ENCODE data around the gene VPS33A. TPM values are rescaled to one million over a fixed set of nuclear protein-coding genes. Genes with fewer than 3 reads are reported as not detected.

The VPS33A gene
- total RNA-seq, 1 donor from 2014 or later = 34.3 TPM

DNA sequence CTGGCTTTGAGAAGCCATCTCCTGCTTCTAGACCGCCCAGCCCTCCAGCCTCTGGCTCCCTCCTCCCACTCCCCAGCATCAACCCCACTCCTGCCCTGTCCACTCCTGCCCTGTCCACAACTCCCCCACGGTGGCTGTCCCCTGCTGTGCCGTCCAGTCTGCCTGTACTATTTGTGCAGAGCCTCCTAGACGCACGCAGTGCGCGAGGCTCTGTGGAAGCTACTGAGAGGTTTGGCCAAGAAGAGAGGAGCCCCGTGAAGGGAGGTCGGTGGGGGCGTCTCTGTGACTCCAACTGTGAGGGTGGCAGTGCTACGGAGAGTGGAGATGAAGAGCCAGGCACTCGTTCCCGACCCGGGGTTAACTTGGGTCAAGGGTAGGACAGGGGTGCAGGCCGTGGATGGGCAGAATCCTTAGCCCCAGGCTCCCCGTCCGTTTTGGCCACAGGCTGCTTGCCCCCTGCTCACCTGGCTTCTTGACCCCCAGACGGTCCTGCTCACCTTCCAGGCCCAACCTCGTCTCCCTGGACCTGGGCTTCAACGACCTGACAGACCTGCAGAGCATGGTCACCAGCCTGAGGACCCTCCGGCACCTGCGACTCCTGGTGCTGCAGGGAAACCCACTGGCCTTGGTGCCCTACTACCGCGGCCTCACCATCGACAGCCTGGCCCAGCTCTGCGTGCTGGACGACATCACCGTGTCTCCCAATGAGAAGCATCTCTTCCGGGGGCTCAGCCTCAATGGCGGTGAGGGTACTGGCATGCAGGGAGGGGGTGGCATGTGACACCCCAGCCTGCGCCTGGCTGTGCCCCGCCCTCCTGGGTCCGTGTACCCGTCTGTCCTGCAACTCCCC is 76.4 kb downstream of the VPS33A start:
- no peak overlapping the region for H2AFZ ChIP-seq (ENCODE audit: low read depth, low read length)
- no peak for DNase-seq (ENCODE audit: low read depth)
- H3K9me3 ChIP-seq (ENCODE audit: insufficient read depth, low read depth, low read length) = no peaks in the 10 kb centered on the region
- Mint-ChIP-seq H3K27ac (ENCODE audit: unreplicated experiment) (no peak overlapping the region), H3K9me3 (ENCODE audit: unreplicated experiment) (no peaks in the 10 kb centered on the region), H3K4me3 (ENCODE audit: unreplicated experiment) (no peak overlapping the region), H3K36me3 (ENCODE audit: low read depth, unreplicated experiment) (no peaks in the 10 kb centered on the region), H3K27me3 (ENCODE audit: low read depth, unreplicated experiment) (peaks cover 11% of the 10 kb centered on the region), H3K4me1 (ENCODE audit: low read depth, unreplicated experiment) (no peaks in the 10 kb centered on the region)
- H3K4me3 ChIP-seq (ENCODE audit: insufficient read depth, low read depth, low read length) = no peak overlapping the region
- H3K4me1 ChIP-seq (ENCODE audit: insufficient read depth, low read length) = no peaks in the 10 kb centered on the region
- peaks cover 2% of the 10 kb centered on the region for H3K27me3 ChIP-seq (ENCODE audit: insufficient read depth, low read length)
- H4K20me1 ChIP-seq (ENCODE audit: insufficient read depth, low read length) = no peaks in the 10 kb centered on the region
- H3K4me2 ChIP-seq (ENCODE audit: low read length) = no peak overlapping the region
- no peaks in the 10 kb centered on the region for H3K36me3 ChIP-seq (ENCODE audit: insufficient read depth, low read length)
- no peak for FAIRE-seq
- H3K79me2 ChIP-seq (ENCODE audit: insufficient read depth, low read length) = no peaks in the 10 kb centered on the region
- H3K27ac ChIP-seq (ENCODE audit: low read depth, low read length) = no peak overlapping the region
- TF ChIP-seq EZH2 (IDR thresholded peaks at IDR 0.05; ENCODE audit: insufficient read depth, low read length) = no peak
- TF ChIP-seq, protein P1, sequence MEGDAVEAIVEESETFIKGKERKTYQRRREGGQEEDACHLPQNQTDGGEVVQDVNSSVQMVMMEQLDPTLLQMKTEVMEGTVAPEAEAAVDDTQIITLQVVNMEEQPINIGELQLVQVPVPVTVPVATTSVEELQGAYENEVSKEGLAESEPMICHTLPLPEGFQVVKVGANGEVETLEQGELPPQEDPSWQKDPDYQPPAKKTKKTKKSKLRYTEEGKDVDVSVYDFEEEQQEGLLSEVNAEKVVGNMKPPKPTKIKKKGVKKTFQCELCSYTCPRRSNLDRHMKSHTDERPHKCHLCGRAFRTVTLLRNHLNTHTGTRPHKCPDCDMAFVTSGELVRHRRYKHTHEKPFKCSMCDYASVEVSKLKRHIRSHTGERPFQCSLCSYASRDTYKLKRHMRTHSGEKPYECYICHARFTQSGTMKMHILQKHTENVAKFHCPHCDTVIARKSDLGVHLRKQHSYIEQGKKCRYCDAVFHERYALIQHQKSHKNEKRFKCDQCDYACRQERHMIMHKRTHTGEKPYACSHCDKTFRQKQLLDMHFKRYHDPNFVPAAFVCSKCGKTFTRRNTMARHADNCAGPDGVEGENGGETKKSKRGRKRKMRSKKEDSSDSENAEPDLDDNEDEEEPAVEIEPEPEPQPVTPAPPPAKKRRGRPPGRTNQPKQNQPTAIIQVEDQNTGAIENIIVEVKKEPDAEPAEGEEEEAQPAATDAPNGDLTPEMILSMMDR (IDR thresholded peaks at IDR 0.05; ENCODE audit: insufficient read depth, low read depth, low read length) = no peak
- no peak overlapping the region for H3K9ac ChIP-seq (ENCODE audit: low read length)

DNA sequence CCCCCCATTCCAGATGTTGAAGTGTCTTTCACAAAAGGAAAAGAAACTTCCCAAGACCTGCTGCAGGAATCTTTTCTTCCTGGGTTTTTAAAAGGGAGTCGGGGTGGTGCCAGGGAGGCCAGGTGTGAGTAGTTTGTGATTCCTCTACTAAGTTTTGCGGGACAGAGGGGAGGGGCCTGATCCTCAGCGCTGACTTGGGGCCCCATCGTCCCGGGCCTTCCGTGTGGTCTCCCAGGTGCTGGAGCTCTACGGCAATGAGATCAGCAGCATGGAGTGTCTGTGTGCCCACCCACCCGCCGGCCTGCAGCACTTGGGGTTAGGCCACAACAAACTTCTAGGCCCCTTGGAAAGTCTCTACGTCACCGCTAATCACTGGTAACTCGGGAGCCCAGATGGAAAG is 78.8 kb downstream of the VPS33A start:
- Mint-ChIP-seq H3K36me3 (ENCODE audit: low read depth, unreplicated experiment) (no peaks in the 10 kb centered on the region), H3K9me3 (ENCODE audit: unreplicated experiment) (no peaks in the 10 kb centered on the region), H3K27me3 (ENCODE audit: low read depth, unreplicated experiment) (peaks cover 19% of the 10 kb centered on the region), H3K27ac (ENCODE audit: unreplicated experiment) (no peak overlapping the region), H3K4me1 (ENCODE audit: low read depth, unreplicated experiment) (no peaks in the 10 kb centered on the region), H3K4me3 (ENCODE audit: unreplicated experiment) (no peak overlapping the region)
- H3K27ac ChIP-seq (ENCODE audit: low read depth, low read length) = no peak overlapping the region
- no peaks in the 10 kb centered on the region for H3K79me2 ChIP-seq (ENCODE audit: insufficient read depth, low read length)
- no peaks in the 10 kb centered on the region for H3K36me3 ChIP-seq (ENCODE audit: insufficient read depth, low read length)
- H3K4me1 ChIP-seq (ENCODE audit: insufficient read depth, low read length) = no peaks in the 10 kb centered on the region
- no peak for TF ChIP-seq EZH2 (IDR thresholded peaks at IDR 0.05; ENCODE audit: insufficient read depth, low read length)
- TF ChIP-seq, protein P1 (IDR thresholded peaks at IDR 0.05; ENCODE audit: insufficient read depth, low read depth, low read length) = no peak
- no peak overlapping the region for H3K9ac ChIP-seq (ENCODE audit: low read length)
- no peak for FAIRE-seq
- H3K27me3 ChIP-seq (ENCODE audit: insufficient read depth, low read length) = peaks cover under 1% of the 10 kb centered on the region
- no peaks in the 10 kb centered on the region for H4K20me1 ChIP-seq (ENCODE audit: insufficient read depth, low read length)
- H3K4me3 ChIP-seq (ENCODE audit: insufficient read depth, low read depth, low read length) = no peak overlapping the region
- no peaks in the 10 kb centered on the region for H3K9me3 ChIP-seq (ENCODE audit: insufficient read depth, low read depth, low read length)
- H3K4me2 ChIP-seq (ENCODE audit: low read length) = no peak overlapping the region
- DNase-seq (ENCODE audit: low read depth) = no peak
- H2AFZ ChIP-seq (ENCODE audit: low read depth, low read length) = no peak overlapping the region

DNA sequence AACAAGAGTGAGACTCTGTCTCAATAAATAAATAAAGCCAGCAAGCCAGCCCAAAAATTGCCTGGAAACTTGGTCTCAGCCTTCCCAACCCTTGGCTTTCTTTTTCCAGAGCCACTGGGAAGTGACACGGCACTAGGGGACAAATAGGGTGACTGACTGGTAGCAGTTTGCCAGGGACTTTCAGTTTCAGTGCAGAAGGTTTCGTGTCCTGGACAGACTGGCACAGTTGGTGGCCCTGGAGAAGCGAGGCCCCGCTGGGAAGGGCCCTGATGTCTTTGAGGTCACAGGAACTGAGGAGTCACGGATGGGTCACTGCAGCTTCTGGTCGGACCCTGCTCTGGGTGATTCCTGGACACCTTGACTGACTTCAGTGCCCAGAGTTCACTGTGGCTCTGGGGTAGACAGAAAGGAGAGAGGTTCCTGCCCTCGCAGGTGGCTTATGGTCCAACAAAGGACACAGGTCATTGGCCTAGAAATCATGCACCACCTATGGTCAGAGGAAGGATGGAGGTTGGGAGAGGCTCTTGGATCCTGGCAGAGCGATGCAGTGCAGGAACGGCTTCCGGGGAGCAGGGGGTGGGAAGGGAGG is 80.7 kb downstream of the VPS33A start:
- no peak for FAIRE-seq
- Mint-ChIP-seq H3K9me3 (ENCODE audit: unreplicated experiment) (no peaks in the 10 kb centered on the region), H3K4me3 (ENCODE audit: unreplicated experiment) (peak overlapping the region; percentile 40), H3K27ac (ENCODE audit: unreplicated experiment) (no peak overlapping the region), H3K36me3 (ENCODE audit: low read depth, unreplicated experiment) (no peaks in the 10 kb centered on the region), H3K4me1 (ENCODE audit: low read depth, unreplicated experiment) (peaks cover 2% of the 10 kb centered on the region), H3K27me3 (ENCODE audit: low read depth, unreplicated experiment) (peaks cover 17% of the 10 kb centered on the region)
- Histone ChIP-seq H3K27me3 (ENCODE audit: insufficient read depth, low read length) (no peaks in the 10 kb centered on the region), H3K27ac (ENCODE audit: low read depth, low read length) (no peak overlapping the region), H3K4me2 (ENCODE audit: low read length) (no peak overlapping the region), H3K4me3 (ENCODE audit: insufficient read depth, low read depth, low read length) (no peak overlapping the region), H3K9ac (ENCODE audit: low read length) (no peak overlapping the region), H3K79me2 (ENCODE audit: insufficient read depth, low read length) (no peaks in the 10 kb centered on the region), H3K4me1 (ENCODE audit: insufficient read depth, low read length) (no peaks in the 10 kb centered on the region), H3K9me3 (ENCODE audit: insufficient read depth, low read depth, low read length) (no peaks in the 10 kb centered on the region), H3K36me3 (ENCODE audit: insufficient read depth, low read length) (no peaks in the 10 kb centered on the region), H2AFZ (ENCODE audit: low read depth, low read length) (no peak overlapping the region), H4K20me1 (ENCODE audit: insufficient read depth, low read length) (no peaks in the 10 kb centered on the region)
- DNase-seq (ENCODE audit: low read depth) = no peak
- TF ChIP-seq, protein P1 (IDR thresholded peaks at IDR 0.05; ENCODE audit: insufficient read depth, low read depth, low read length) = no peak

Data from astrocyte (in vitro differentiated cells and primary cell).